DOHH2 (cell line): ENCODE data around the gene REXO4.

Source experiments
- H3F3A ChIP-seq: fragments of 200-600 bp; sonication (generic), shearing (Covaris generic); 2 replicates; pipeline ENCODE4 v1.6.0; 2016; ENCODE audit warnings: antibody characterized with exemption, mild to moderate bottlenecking; ENCODE audit not compliant: control insufficient read depth, insufficient read depth
- H3K27ac ChIP-seq: fragments of 200-600 bp; sonication (generic); 2 replicates; pipeline ENCODE4 v1.5.1; 2014; ENCODE audit warnings: low read depth, mild to moderate bottlenecking, low read length, moderate library complexity
- H3K27me3 ChIP-seq: fragments of 200-600 bp; sonication (generic); 2 replicates; pipeline ENCODE4 v1.6.1; 2014; ENCODE audit warnings: mild to moderate bottlenecking, low read length, mixed read lengths; ENCODE audit not compliant: control insufficient read depth
- H3K36me3 ChIP-seq: fragments of 200-600 bp; sonication (generic); 2 replicates; pipeline ENCODE4 v1.6.1; 2014; ENCODE audit warnings: mild to moderate bottlenecking, low read length, moderate library complexity, mixed read lengths; ENCODE audit not compliant: control insufficient read depth
- H3K4me1 ChIP-seq: fragments of 200-600 bp; sonication (generic); 2 replicates; pipeline ENCODE4 v1.6.1; 2014; ENCODE audit warnings: mild to moderate bottlenecking, low read length, mixed read lengths; ENCODE audit not compliant: control insufficient read depth
- H3K4me2 ChIP-seq: fragments of 200-600 bp; sonication (generic); 2 replicates; pipeline ENCODE4 v1.6.0; 2014; ENCODE audit warnings: mild to moderate bottlenecking, low read length, moderate library complexity
- H3K4me3 ChIP-seq: fragments of 200-600 bp; sonication (generic); 2 replicates; pipeline ENCODE4 v1.5.1; 2014; ENCODE audit warnings: mild to moderate bottlenecking, low read length, mixed read lengths
- H3K79me2 ChIP-seq: fragments of 200-600 bp; sonication (generic); 2 replicates; pipeline ENCODE4 v1.6.1; 2014; ENCODE audit warnings: mild to moderate bottlenecking, low read length, mixed read lengths; ENCODE audit not compliant: control insufficient read depth
- H3K9me2 ChIP-seq: fragments of 200-600 bp; sonication (generic); replicated peaks from 2 replicates; pipeline ENCODE4 v1.6.1; 2014; ENCODE audit warnings: mild to moderate bottlenecking, low read length, mixed read lengths; ENCODE audit not compliant: control insufficient read depth
- H3K9me3 ChIP-seq: fragments of 200-600 bp; sonication (generic); 2 replicates; pipeline ENCODE4 v1.6.1; 2014; ENCODE audit warnings: antibody characterized with exemption, low read length, mixed read lengths; ENCODE audit not compliant: control insufficient read depth, insufficient read depth
- H4K20me1 ChIP-seq: fragments of 200-600 bp; sonication (generic); 2 replicates; pipeline ENCODE4 v1.6.0; 2014; ENCODE audit warnings: low read depth, mild to moderate bottlenecking, antibody characterized with exemption, low read length, moderate library complexity; ENCODE audit not compliant: control insufficient read depth, insufficient read depth
- EZH2phosphoT487 ChIP-seq: fragments of 200-600 bp; sonication (generic); IDR thresholded peaks from 2 replicates; pipeline ENCODE4 v1.6.1; 2017; ENCODE audit warnings: borderline replicate concordance, mild to moderate bottlenecking, antibody characterized with exemption, low read length, moderate library complexity, mixed read lengths
- TF ChIP-seq, protein P1 (sequence below): fragments of 200-600 bp; sonication (generic); IDR thresholded peaks from one replicate; pipeline ENCODE4 v1.5.1; 2014; ENCODE audit warnings: antibody characterized with exemption, mild to moderate bottlenecking, low read depth, low read length; ENCODE audit not compliant: poor library complexity, severe bottlenecking

Gene REXO4

DNA sequence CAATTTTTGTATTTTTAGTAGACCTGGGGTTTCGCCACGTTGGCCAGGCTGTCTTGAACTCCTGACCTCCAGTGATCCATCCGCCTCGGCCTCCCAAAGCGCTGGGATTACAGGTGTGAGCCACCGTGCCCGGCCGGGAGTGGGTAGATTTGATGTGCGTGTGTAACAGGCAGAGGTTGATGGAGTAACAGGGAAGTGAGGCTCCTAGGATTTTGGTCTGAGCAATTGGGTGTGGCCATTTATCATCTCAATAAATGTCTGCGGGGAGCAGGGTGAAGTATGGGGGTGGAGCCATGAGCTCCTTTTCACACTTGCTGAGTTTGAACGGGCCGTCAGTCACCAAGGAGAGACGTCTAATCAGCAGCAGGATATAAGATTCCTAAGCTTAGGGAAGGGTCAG lies 1.2 kb upstream of the REXO4 start:
- Histone ChIP-seq H3K4me3 (peak overlapping the region; percentile 89), H3K36me3 (peaks cover 35% of the 10 kb centered on the region), H3K27ac (no peak overlapping the region), H3F3A (peaks cover 13% of the 10 kb centered on the region), H3K4me1 (peaks cover 54% of the 10 kb centered on the region), H3K9me3 (no peaks in the 10 kb centered on the region), H3K79me2 (peaks cover 54% of the 10 kb centered on the region), H3K4me2 (peak overlapping the region; percentile 74), H4K20me1 (peaks cover 11% of the 10 kb centered on the region; the same call in 1 of the 2 replicates), H3K27me3 (no peaks in the 10 kb centered on the region), H3K9me2 (no peaks in the 10 kb centered on the region)
- no peak for TF ChIP-seq EZH2phosphoT487
- TF ChIP-seq, protein P1, sequence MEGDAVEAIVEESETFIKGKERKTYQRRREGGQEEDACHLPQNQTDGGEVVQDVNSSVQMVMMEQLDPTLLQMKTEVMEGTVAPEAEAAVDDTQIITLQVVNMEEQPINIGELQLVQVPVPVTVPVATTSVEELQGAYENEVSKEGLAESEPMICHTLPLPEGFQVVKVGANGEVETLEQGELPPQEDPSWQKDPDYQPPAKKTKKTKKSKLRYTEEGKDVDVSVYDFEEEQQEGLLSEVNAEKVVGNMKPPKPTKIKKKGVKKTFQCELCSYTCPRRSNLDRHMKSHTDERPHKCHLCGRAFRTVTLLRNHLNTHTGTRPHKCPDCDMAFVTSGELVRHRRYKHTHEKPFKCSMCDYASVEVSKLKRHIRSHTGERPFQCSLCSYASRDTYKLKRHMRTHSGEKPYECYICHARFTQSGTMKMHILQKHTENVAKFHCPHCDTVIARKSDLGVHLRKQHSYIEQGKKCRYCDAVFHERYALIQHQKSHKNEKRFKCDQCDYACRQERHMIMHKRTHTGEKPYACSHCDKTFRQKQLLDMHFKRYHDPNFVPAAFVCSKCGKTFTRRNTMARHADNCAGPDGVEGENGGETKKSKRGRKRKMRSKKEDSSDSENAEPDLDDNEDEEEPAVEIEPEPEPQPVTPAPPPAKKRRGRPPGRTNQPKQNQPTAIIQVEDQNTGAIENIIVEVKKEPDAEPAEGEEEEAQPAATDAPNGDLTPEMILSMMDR, result no peak

DNA sequence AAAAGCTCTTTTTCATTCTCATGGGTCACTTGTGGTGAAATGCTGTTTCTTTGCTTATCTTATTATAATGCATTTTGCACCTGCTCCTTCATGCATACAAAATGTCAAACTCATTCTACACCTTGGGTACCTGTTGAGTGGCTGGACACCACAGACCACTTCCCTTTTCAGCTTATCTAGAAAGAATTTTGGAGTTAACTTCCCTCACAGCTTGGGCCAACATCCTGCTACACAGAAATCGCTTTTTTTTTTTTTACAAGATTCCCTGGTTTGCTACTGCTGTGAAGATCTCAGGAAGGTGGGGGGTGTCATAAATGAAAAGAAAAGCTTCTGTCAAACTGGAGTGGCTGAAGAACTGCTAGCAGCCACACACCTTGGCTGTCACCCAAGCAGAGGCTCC lies 2.6 kb downstream of the REXO4 start:
- H3K79me2 ChIP-seq, result peaks cover 77% of the 10 kb centered on the region
- peaks cover 69% of the 10 kb centered on the region for H3K36me3 ChIP-seq
- no peak overlapping the region for H3K27ac ChIP-seq
- H3K4me3 ChIP-seq, result 0 out of 2 replicates have a peak overlapping the region, but pooled peaks have one; percentile 89
- peak overlapping the region; percentile 74 for H3K4me2 ChIP-seq
- H3F3A ChIP-seq, result peaks cover 4% of the 10 kb centered on the region; the same call in 1 of the 2 replicates
- H3K9me3 ChIP-seq, result no peaks in the 10 kb centered on the region
- no peaks in the 10 kb centered on the region for H3K27me3 ChIP-seq
- no peaks in the 10 kb centered on the region for H3K9me2 ChIP-seq
- no peak for TF ChIP-seq EZH2phosphoT487
- TF ChIP-seq, protein P1, result no peak
- peaks cover 16% of the 10 kb centered on the region; the same call in 1 of the 2 replicates for H4K20me1 ChIP-seq
- peaks cover 37% of the 10 kb centered on the region for H3K4me1 ChIP-seq

DNA sequence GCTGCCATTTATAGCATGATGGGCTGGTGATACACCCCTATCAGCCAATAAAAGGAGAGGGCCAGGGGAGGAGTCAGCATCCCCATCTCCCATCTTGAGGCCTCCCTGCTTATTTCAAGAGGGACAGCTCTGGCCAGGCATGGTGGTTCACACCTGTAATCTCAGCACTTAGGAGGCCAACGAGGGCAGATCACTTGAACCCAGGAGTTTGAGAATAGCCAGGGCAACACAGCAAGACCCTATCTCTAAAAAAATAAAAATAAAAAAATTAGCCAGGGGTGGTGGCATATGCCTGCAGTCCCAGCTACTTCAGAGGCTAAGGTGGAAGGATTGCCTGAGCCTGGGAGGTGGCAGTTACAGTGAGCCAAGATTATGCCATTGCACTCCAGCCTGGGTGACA lies 9.8 kb downstream of the REXO4 start:
- H4K20me1 ChIP-seq, result peaks cover 10% of the 10 kb centered on the region
- no peak overlapping the region for H3K4me2 ChIP-seq
- no peak overlapping the region for H3K27ac ChIP-seq
- H3K4me3 ChIP-seq, result no peak overlapping the region
- peaks cover 79% of the 10 kb centered on the region for H3K36me3 ChIP-seq
- peaks cover 17% of the 10 kb centered on the region for H3K79me2 ChIP-seq
- H3K4me1 ChIP-seq, result no peaks in the 10 kb centered on the region
- no peak for TF ChIP-seq EZH2phosphoT487
- TF ChIP-seq, protein P1, result no peak
- H3F3A ChIP-seq, result peaks cover 3% of the 10 kb centered on the region
- H3K27me3 ChIP-seq, result no peaks in the 10 kb centered on the region
- no peaks in the 10 kb centered on the region for H3K9me2 ChIP-seq
- no peaks in the 10 kb centered on the region for H3K9me3 ChIP-seq
